WERI-Rb-1 (cell line): ENCODE results near the gene ITPK1.

Source experiments
- DNase-seq: peaks from one replicate; pipeline ENCODE4 v3.0.0-alpha.2; 2020
- H3K27ac ChIP-seq: fragments of 250-450 bp; sonication (Bioruptor Pico); 2 replicates; pipeline ENCODE4 v1.5.1; 2020; ENCODE audit warnings: mild to moderate bottlenecking, moderate library complexity
- H3K27me3 ChIP-seq: fragments of 250-450 bp; sonication (Bioruptor Pico); 2 replicates; pipeline ENCODE4 v1.5.1; 2021; ENCODE audit warnings: mild to moderate bottlenecking, low read depth, moderate library complexity; ENCODE audit not compliant: insufficient read depth, severe bottlenecking
- H3K36me3 ChIP-seq: fragments of 250-450 bp; sonication (Bioruptor Pico); 2 replicates; pipeline ENCODE4 v1.5.1; 2020; ENCODE audit warnings: mild to moderate bottlenecking, moderate library complexity
- H3K4me3 ChIP-seq: 2 replicates; pipeline ENCODE4 v1.5.1; 2011; ENCODE audit warnings: low read depth, mild to moderate bottlenecking, control low read depth, low read length
- H3K9me3 ChIP-seq: fragments of 250-450 bp; sonication (Bioruptor Pico); 2 replicates; pipeline ENCODE4 v1.5.1; 2021; ENCODE audit warnings: mild to moderate bottlenecking, moderate library complexity; ENCODE audit not compliant: severe bottlenecking
- CTCF ChIP-seq: IDR thresholded peaks from 2 replicates; pipeline ENCODE4 v1.5.1; 2011; ENCODE audit warnings: low read depth, mild to moderate bottlenecking, control low read depth, inconsistent platforms, low read length

The ITPK1 gene

GRCh38 chr14:93012506-93012905, 103.2 kb downstream of the ITPK1 start:
- H3K27ac ChIP-seq, result peak overlapping the region; percentile 91
- H3K27me3 ChIP-seq, result no peaks in the 10 kb centered on the region
- no peak for TF ChIP-seq CTCF
- DNase-seq, result no peak
- H3K4me3 ChIP-seq, result no peak overlapping the region
- H3K36me3 ChIP-seq, result peaks cover 20% of the 10 kb centered on the region
- H3K9me3 ChIP-seq, result no peaks in the 10 kb centered on the region

GRCh38 chr14:93011650-93012325, 103.9 kb downstream of the ITPK1 start:
- DNase-seq, result peak; percentile 47
- no peak for TF ChIP-seq CTCF
- Histone ChIP-seq H3K4me3 (no peak overlapping the region), H3K27ac (peak overlapping the region; percentile 91), H3K27me3 (no peaks in the 10 kb centered on the region), H3K9me3 (no peaks in the 10 kb centered on the region), H3K36me3 (peaks cover 20% of the 10 kb centered on the region)

GRCh38 chr14:93011141-93011529, 104.6 kb downstream of the ITPK1 start:
- H3K4me3 ChIP-seq, result no peak overlapping the region
- H3K36me3 ChIP-seq, result peaks cover 17% of the 10 kb centered on the region
- H3K27ac ChIP-seq, result peak overlapping the region; percentile 91
- DNase-seq, result peak; percentile 92
- no peaks in the 10 kb centered on the region for H3K9me3 ChIP-seq
- TF ChIP-seq CTCF, result no peak
- H3K27me3 ChIP-seq, result no peaks in the 10 kb centered on the region

GRCh38 chr14:93010522-93011140, 105.1 kb downstream of the ITPK1 start:
- Histone ChIP-seq H3K36me3 (peaks cover 13% of the 10 kb centered on the region), H3K27ac (peak overlapping the region; percentile 91), H3K4me3 (no peak overlapping the region), H3K27me3 (no peaks in the 10 kb centered on the region), H3K9me3 (no peaks in the 10 kb centered on the region)
- DNase-seq, result peak; percentile 65
- no peak for TF ChIP-seq CTCF

GRCh38 chr14:93010130-93010499, 105.6 kb downstream of the ITPK1 start:
- Histone ChIP-seq H3K27ac (peak overlapping the region; percentile 91), H3K9me3 (no peaks in the 10 kb centered on the region), H3K4me3 (no peak overlapping the region), H3K36me3 (peaks cover 11% of the 10 kb centered on the region; the same call in 1 of the 2 replicates), H3K27me3 (no peaks in the 10 kb centered on the region)
- DNase-seq, result no peak
- no peak for TF ChIP-seq CTCF
